RPMI8226 (cell line): ENCODE measurements around the gene ERN2.
"Not testable (repeated sequence)": the region's sequence is repeated elsewhere in the genome, so short reads cannot be mapped to it uniquely, and the experiment has no call there.

Source experiments
- DNase-seq: peaks from one replicate; pipeline ENCODE4 v3.0.0-alpha.2; 2015

The ERN2 gene

DNA sequence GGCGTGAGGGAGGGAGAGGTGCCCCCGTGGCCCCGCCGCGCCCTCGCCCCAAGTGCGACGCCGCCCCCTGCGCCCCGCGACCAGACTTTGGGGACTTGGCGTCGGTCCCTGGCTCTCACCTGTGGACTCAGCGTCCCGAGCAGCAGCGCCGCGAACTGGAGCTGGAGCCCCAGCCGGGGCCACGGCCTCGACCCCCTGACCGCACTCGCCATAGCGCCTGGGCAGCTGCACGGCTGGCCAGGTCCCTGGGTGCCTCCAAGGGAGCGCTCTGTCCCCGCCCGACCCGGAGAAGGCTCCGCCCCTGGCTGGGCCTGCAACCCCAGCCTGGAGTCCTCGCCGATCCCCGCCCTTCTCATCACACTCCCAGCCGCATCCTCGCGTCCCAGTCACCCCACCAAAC is at the start of gene ERN2:
Gene ERN2, minus strand, starts transcription at position 247 of the 400 bp plus-strand sequence. Its CDS starts 35 bp downstream, at position 212.
- no peak for DNase-seq

DNA sequence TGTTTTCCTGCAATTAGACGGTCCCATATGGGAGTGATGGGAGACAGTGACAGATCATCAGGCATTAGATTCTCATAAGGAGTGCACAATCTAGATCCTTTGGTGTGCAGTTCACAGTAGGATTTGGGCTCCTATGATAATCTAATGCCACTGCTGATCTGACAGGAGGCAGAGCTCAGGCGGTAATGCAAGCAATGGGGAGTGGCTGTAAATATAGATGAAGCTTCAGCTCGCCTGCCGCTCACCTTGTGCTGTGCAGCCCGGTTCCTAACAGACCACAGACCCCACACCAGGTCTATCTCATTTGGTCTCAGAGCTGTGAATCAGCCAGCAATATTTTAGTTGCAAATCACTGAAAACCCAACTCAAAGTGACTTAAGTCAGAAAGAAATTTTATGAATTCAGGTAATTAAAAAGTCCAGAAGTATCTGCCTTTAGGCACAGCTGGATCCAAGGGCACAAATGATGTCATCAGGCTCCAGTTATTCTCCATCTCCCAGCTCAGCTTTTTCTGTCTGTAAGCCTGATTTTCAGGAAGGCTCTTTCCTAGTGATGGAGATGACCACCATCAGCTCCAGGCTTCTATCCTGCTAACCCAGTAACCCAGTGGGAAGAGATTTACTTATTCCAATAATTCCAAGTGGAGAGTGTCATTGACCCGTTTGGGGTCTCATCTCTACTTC is 45.1 kb upstream of the ERN2 start:
- no peak for DNase-seq

DNA sequence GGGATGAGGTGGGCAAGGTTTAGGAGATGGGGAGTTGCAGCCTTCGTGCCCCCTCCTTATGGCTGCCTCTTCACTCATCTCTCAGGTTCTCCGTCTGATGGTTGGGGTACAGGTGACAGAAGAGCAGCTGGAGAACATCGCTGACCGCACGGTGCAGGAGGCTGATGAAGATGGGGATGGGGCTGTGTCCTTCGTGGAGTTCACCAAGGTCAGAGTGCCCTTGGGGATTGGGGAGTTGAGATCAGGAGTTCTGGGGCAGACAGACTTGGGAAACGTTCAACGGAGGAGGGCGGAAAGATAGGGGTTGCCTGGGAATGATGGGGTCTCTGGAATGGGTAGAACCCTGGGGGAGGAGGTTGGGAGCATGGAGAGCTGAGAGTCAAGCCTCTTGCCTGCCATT is 44.1 kb upstream of the ERN2 start:
- DNase-seq, result no peak

DNA sequence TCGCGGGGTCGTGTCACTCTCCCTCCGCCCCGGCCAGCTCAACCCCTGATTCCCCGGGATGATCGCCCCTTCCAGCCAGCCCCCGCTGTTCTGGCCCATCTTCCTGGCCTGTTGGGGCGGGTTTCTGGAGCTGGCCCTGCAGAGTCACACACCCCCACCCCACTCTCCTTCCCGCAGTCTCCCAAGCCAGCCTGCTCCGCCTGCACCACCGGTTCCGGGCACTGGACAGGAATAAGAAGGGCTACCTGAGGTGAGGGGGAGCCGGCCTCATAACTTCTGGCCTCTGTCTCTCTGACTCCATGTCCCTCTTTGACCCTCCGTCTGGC is 42.4 kb upstream of the ERN2 start:
- DNase-seq, result no peak

DNA sequence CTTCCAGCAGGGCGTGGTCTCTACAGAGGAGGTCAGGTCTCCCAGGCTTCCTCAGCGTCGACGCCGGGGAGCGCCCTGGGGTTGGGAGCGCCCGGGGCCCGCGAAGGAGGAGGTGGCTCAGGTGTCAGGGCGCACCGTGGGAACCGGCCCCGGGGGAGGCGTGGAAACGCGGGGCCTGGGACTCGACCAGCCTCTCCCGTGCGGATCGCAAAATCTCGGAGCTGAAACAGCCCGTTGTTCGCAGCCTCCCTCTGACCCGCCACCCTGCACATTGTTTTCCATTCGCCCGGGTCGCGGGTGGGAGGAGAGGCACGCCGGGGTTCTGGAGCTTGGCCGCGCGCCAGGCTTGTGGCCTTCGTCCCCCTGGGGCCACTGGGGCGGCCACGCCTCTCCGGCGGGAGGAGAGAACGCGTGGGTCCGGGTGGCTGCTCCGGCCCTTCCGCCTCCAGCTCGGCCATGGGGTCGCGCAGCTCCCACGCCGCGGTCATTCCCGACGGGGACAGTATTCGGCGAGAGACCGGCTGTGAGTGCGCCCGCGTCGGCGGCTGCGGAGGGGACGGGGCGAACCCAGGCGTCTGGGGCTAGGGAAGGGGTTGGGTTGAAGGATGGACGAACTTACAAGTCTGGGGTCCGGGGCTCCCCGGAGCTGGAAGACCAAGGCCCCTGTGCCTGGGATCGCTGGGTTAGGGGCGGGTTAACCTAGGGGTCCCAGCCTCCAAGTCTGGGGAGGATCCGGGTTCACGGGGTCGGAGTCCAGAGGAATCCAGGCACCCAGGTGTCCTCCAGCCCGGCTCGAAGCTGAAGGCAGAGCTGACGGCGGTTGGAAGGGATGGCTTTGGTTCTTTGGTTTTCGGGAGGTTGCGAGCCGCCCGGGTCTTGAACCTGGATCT is 41.8 kb upstream of the ERN2 start, which contains the start of gene CHP2:
Gene CHP2, plus strand, starts transcription at position 433 of the 890 bp plus-strand sequence. Its CDS starts 24 bp downstream, at position 457.
- no peak for DNase-seq

DNA sequence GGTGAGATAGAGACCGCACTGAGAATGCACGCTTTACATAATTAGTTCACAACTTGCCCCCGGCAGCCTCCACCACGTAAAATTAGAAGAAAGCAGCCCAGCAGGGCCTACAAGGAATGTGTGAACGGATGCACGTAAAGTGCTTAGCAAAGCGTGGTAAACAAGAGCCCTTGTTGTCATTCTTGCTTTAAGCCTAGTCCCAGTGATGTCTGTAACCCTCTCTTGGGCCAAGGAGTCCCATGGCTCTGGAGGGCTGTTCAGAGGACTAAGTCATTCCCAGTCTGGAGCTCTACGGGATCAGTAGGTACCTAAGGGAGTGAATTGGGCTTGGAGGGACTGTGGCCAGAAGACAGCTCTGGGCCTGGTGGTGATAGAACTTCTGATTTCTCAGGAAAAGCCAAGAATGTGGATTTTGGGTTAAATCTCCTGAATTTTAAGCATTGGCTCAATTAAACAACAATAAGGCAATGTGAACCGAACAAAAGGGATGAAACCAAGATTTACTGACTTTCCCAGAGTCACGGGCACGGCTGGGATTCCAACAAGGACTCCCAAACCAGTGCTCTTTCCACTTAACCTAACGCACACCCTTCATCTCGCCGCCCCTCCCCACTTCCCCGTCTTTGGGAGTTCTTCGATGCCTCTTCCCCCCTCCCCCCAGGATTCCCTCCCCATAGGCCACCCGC is 41.0 kb upstream of the ERN2 start:
- no peak for DNase-seq

DNA sequence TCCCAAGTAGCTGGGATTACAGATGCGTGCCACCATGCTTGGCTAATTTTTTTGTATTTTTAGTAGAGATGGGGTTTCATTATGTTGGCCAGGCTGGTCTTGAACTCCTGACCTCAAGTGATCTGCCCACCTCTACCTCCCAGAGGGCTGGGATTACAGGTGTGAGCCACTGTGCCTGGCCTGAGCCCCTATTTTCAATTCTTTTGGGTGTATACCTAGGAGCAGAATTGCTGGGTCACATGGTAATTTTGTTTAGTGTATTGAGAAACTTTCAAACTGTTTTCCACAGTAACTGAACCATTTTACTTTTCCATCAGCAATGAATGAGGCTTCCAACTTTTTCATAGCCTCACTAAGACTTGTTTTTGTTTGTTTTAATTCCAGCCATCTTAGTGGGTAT is 38.0 kb upstream of the ERN2 start:
- not testable (repeated sequence) for DNase-seq

DNA sequence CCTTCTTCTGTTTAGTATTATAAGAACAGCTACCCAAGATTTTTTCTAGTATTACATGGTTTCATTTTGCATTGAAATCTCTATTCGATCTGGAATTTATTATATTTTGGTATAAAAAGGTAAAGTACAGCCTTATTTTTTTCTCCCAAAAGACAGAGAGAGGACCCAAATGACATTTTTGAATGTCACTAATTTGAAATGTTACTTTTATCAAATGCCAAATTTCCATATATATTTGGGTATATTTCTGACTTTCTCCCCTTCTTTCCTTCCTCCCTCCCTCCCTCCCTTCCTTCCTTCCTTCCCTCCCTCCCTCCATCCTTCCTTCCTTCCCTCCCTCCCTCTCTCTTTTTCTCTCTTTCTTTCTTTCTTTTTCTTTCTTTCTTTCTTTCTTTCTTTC is 35.6 kb upstream of the ERN2 start:
- DNase-seq, result no peak

DNA sequence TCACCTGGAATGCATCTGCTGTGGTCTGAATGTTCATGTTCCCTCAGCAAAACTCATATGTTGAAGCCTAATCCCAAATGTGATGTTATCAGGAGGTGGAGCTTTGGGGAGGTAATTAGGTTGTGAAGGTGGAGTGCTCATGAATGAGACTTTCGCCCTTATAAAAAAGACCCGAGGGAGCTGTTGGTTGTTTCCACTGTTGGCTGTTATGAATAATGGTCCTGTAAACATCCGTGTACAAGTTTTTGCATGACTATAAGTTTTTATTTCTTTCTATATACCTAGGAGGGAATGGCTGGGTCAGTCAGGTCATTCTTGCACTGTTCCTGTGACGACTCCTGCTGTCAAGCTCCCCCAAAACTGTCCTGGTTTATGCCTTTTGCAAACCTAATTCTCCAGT is 32.2 kb upstream of the ERN2 start:
- no peak for DNase-seq

DNA sequence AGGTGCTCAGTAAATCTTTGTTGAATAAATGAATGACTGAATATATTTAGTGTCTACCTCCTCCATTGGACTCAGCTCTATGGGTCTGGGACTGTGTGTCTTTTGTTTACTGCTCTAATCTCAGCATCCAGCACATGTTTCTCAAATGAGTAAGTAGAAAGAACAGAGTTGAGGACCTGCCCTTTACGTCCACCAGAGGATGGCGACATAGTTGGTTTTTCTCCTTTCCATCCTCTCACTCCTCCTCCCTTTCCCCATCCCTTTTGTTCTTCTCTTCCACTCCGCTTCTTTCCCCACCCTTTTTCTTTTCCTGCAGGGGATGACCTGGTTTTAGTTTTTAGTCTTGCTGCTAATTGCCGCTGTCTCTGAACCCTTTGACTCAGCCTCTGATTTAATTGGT is 29.7 kb upstream of the ERN2 start:
- DNase-seq, result no peak

DNA sequence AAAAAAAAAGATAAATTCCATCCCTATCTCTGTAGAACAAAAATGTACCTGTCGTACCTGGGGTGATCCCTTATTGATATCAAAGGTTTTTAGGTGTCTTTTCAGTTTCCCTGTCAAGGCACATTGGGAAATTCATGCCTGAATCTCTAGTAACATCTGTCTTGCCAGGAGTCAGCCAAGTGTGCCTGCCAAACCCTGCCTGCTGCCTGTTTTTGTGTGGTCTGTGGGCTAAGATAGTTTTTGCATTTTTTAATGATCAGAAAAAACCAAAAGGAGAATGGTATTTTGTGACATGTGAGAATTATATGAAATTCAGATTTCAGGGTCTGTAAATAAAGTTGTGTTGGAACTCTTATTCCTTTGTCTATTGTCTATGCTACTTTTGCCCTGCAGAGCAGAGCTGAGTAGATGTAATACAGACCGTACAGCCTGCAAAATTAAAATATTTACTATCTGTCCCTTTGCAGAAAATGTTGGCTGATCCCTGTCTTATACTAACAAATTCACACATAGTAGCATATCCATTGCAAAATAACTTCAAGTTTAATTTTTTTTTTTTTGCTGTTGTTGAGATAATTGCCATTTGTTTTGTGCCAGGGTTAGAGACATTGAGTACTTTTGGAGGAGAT is 28.8 kb upstream of the ERN2 start:
- no peak for DNase-seq

DNA sequence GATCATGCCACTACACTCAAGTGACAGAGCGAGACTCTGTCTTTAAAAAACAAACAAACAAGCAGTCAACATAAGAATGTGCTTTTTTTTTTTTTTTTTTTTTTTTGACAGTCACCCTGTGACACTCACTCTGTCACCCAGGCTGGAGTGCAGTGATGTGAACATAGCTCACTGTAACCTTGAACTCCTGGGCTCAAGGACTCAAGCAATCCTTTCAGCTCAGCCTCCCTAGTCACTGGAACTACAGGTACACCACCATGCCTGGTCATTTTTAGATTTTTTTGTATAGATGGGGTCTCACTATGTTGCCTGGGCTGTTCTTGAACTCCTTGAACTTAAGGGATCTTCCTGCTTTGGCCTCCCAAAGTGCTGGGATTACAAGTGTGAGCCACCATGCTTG is 26.5 kb upstream of the ERN2 start:
- DNase-seq, result no peak

DNA sequence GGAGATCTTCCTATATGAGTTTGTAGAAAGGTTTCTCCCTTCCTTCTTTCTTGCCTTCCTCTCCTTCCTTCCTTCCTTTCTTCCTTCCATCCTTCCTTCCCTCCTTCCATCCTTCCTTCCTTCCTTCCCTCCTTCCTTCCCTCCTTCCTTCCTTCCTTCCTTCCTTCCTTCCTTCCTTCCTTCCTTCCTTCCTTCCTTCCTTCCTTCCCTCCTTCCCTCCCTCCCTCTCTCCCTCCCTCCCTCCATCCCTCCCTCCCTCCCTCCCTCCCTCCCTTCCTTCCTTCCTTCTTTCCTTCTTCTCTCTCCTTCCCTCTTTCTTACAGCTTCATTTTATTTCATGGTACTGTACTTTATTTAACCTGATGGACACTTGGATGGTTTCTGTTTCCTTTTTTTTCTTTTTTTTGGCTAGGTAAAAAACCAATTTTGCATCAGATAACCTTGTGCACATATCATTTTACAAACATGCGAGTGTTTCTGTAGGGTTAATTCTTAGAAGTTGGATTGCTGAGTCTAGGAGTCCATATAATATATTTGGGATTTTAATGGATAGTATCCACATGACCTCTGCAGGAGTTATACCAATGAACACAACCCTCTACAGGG is 24.5 kb upstream of the ERN2 start:
- DNase-seq, result not testable (repeated sequence)

DNA sequence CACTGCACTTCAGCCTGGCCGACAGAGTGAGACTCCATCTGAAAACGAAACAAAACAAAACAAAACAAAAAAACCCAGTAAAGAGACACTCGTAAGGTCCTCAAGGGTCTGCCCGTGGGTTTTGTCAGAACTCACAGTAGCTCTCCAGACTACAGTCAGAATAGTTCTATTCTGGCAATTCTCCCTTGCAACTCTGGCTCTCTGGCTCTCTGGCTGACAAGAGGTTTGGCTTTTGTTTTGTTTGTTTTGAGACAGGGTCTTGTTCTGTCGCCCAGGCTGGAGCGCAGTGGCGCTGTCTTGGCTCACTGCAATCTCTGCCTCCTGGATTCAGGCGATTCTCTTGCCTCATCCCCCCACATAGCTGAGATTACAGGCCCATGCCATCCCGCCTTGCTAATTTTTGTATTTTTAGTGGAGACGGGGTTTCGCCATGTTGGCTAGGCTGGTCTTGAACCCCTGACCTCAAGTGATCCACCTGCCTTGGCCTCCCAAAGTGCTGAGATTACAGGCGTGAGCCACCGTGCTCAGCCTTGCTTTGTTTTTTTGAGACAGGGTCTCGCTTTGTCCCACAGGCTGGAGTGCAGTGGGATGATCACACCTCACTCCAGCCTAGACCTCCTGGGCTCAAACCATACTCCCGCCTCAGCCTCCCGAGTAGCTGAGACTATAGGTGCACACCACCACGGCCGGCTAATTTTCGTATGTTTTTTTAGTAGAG is 21.3 kb upstream of the ERN2 start:
- no peak for DNase-seq

DNA sequence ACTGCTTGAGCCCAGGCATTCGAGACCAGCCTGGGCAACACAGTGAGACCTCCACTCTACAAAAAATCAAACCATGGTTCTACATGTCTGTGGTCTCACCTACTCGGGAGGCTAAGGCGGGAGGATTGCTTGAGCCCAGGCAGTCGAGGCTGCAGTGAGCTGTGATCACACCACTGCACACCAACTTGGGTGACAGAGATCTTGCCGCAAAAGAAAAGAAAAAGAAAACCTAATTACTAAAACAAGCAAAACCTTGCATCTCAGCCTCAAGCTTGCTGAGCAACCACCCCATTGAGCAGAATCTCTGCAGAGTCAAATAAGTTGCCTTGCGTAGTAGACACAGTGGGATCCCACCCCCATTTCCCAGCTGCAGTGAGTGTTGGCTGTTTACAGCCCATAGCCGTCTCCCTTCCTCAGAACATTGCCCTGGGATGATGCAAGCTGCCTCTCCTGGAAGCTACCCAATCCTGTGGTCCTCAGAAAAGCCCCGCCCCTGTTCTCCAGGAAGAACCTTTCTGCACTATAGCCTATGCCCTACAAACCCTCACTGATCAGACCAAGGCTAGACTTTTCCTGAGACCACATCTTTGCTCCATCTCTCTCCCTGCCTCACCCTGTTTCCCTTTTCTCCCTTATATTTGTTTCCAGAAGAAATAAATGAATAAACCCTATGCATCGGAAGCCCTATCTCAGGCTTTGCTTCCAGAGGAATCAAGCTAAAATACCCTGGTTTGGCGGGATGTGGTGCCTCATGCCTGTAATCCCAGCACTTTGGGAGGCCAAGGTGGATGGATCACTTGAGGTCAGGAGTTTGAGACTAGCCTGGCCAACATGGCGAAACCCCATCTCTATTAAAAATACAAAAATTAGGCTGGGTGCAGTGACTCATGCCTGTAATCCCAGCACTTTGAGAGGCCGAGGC is 16.7 kb upstream of the ERN2 start:
- DNase-seq, result no peak

DNA sequence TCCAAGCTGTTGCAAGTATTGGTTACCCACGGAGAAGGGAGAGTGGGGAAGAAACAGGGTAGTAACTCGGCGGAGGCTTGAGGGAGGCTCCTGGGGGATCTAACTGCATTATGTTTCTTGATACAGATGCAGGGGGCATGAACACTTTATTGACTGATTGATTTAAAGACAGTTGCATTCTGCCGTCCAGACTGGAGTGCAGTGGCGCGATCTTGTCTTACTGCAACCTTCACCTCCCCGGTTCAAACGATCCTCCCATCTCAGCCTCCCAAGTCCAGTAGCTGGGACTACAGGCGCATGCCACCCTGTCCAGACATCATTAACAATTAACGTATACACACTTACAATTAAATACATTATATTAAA is 15.1 kb upstream of the ERN2 start:
- DNase-seq, result no peak

DNA sequence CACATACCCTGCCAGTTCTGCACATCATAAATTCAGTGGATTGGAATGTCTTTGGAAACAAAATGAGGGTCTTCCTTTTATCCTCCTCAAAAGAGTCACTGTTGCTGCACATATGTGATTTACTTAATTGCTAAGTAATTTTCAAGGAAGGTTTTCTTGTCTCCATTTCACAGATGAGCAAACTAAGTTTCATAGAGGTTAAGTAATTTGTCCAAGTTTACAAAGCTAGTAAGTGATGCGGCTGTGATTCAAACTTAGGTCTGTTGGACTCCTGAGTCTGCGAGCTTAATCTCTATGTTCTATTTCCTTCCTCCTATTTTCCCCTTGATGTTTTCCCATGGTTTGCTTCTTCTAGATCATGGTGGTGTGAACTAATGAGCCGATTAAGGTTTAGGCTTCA is 13.7 kb upstream of the ERN2 start:
- DNase-seq, result no peak

DNA sequence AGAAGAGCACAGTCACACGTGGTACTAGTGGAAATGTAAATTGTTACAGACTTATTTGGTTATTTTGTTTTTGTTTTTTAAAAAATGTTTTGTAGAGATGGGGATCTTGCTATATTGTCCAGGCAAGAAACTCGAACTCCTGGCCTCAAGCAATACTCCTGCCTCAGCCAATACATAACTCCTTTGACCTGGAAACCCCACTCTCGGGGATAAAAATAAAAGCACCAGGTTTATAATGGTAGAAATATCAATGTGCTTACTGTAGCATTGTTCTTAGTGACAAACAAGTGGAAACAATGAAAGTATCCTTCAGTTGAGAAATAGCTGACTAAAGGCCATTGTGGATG is 11.7 kb upstream of the ERN2 start:
- no peak for DNase-seq

DNA sequence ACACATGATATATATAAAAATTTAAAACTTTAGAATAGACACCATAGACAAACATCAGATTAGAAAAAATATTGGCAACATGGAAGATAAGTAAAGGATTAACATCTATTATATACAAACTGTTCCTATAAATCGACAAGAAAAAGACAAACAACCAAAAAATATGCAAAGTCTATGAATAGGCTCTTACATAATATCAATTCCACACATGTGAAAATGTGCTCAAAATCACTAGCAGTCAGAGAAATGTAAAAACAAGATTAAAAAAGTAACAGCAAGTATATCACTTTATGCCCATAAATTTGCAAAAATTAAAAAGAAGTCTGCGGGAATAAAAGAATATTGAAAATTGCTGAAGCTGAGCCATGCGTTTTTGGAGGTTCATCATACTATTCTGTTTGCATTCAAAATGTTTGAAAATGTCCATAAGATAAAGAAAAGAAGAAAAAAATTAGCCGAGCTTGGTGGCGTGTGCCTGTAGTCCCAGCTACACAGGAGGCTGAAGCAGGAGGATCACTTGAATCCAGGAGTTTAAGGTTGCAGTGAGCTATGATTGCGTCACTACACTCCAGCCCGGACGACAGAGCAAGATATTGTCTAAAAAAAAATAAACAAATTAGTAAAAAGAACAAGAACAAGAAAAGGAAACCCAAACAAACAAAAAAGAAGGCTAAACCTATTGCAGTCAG is 11.2 kb upstream of the ERN2 start:
- DNase-seq, result no peak

DNA sequence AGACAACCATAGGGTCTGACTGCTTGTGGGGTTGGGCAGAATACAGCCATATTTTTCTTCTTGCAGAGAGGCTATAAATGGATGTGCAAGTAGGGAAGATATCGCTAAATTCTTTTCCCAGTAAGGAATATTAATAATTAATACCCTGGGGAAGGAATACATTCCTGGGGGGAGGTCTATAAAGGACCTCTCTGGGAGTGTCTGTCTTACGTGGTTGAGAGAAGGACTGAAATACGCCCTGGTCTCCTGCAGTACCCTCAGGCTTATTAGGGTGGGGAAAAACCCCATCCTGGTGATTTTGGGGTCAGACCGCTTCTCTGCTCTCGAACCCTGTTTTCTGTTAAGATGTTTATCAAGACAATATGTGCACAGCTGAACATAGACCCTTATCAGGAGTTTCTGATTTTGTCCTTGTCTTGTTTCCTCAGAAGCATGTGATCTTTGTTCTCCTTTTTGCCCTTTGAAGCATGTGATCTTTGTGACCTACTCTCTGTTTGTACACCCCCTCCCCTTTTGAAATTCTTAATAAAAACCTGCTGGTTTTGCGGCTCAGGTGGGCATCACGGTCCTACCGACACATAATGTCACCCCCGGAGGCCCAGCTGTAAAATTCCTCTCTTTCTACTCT is 9.7 kb upstream of the ERN2 start:
- DNase-seq, result not testable (repeated sequence)
